ENCODE data around the gene PANK4. TPM values are rescaled to one million over a fixed set of nuclear protein-coding genes. Genes with fewer than 3 reads are reported as not detected.

The PANK4 gene
- total RNA-seq, 1 donor from 2014 or later, result 26.1 TPM

GRCh38 chr1:2538872-2539271, 12.5 kb upstream of the PANK4 start:
- Histone ChIP-seq H3K9me3 (ENCODE audit: control insufficient read depth in 3 of 3, low read length in 3 of 3) (no peaks in the 10 kb centered on the region), H3K4me1 (ENCODE audit: control insufficient read depth in 3 of 3, insufficient read depth in 3 of 3, low read length in 3 of 3) (peaks cover 2 to 7% (median 6%) of the 10 kb centered on the region in 3 donors), H3K27me3 (ENCODE audit: control insufficient read depth in 3 of 3, insufficient read depth in 3 of 3, low read length in 3 of 3) (peaks cover 49 to 79% (median 78%) of the 10 kb centered on the region in 3 donors), H3K36me3 (ENCODE audit: control insufficient read depth in 3 of 3, insufficient read depth in 3 of 3, low read length in 3 of 3) (no peaks in the 10 kb centered on the region), H3K27ac (ENCODE audit: low read depth, low read length) (no peak overlapping the region), H3K4me3 (ENCODE audit: low read length in 3 of 3) (no peak overlapping the region), H3K9ac (ENCODE audit: low read depth in 1 of 3, low read length in 3 of 3) (no peak overlapping the region)

- Histone ChIP-seq H3K9ac (ENCODE audit: low read depth in 1 of 3, low read length in 3 of 3) (no peak overlapping the region), H3K27me3 (ENCODE audit: control insufficient read depth in 3 of 3, insufficient read depth in 3 of 3, low read length in 3 of 3) (peaks cover 46 to 75% (median 73%) of the 10 kb centered on the region in 3 donors), H3K36me3 (ENCODE audit: control insufficient read depth in 3 of 3, insufficient read depth in 3 of 3, low read length in 3 of 3) (no peaks in the 10 kb centered on the region), H3K27ac (ENCODE audit: low read depth, low read length) (no peak overlapping the region), H3K4me1 (ENCODE audit: control insufficient read depth in 3 of 3, insufficient read depth in 3 of 3, low read length in 3 of 3) (peaks cover under 1 to 6% (median 3%) of the 10 kb centered on the region in 3 donors), H3K9me3 (ENCODE audit: control insufficient read depth in 3 of 3, low read length in 3 of 3) (no peaks in the 10 kb centered on the region), H3K4me3 (ENCODE audit: low read length in 3 of 3) (no peak overlapping the region)
Observed at GRCh38 chr1:2538376-2538775, 12.0 kb upstream of the PANK4 start.

GRCh38 chr1:2537784-2538115, 11.4 kb upstream of the PANK4 start:
- H3K4me3 ChIP-seq (ENCODE audit: low read length in 3 of 3), result no peak overlapping the region
- H3K4me1 ChIP-seq (ENCODE audit: control insufficient read depth in 3 of 3, insufficient read depth in 3 of 3, low read length in 3 of 3), result peaks cover 6 to 12% (median 9%) of the 10 kb centered on the region in 3 donors
- H3K36me3 ChIP-seq (ENCODE audit: control insufficient read depth in 3 of 3, insufficient read depth in 3 of 3, low read length in 3 of 3), result no peaks in the 10 kb centered on the region
- no peaks in the 10 kb centered on the region for H3K9me3 ChIP-seq (ENCODE audit: control insufficient read depth in 3 of 3, low read length in 3 of 3)
- H3K9ac ChIP-seq (ENCODE audit: low read depth in 1 of 3, low read length in 3 of 3), result no peak overlapping the region
- H3K27ac ChIP-seq (ENCODE audit: low read depth, low read length), result no peak overlapping the region
- H3K27me3 ChIP-seq (ENCODE audit: control insufficient read depth in 3 of 3, insufficient read depth in 3 of 3, low read length in 3 of 3), result peaks cover 41 to 69% (median 67%) of the 10 kb centered on the region in 3 donors

GRCh38 chr1:2535981-2536380, 9.6 kb upstream of the PANK4 start:
- H3K4me1 ChIP-seq (ENCODE audit: control insufficient read depth in 3 of 3, insufficient read depth in 3 of 3, low read length in 3 of 3), result peaks cover 19 to 26% (median 26%) of the 10 kb centered on the region in 3 donors
- peaks cover 27 to 59% (median 56%) of the 10 kb centered on the region in 3 donors for H3K27me3 ChIP-seq (ENCODE audit: control insufficient read depth in 3 of 3, insufficient read depth in 3 of 3, low read length in 3 of 3)
- H3K9me3 ChIP-seq (ENCODE audit: control insufficient read depth in 3 of 3, low read length in 3 of 3), result no peaks in the 10 kb centered on the region
- H3K9ac ChIP-seq (ENCODE audit: low read depth in 1 of 3, low read length in 3 of 3), result no peak overlapping the region
- no peaks in the 10 kb centered on the region for H3K36me3 ChIP-seq (ENCODE audit: control insufficient read depth in 3 of 3, insufficient read depth in 3 of 3, low read length in 3 of 3)
- H3K27ac ChIP-seq (ENCODE audit: low read depth, low read length), result no peak overlapping the region
- H3K4me3 ChIP-seq (ENCODE audit: low read length in 3 of 3), result no peak overlapping the region

- H3K27me3 ChIP-seq (ENCODE audit: control insufficient read depth in 3 of 3, insufficient read depth in 3 of 3, low read length in 3 of 3), result peaks cover 27 to 60% (median 57%) of the 10 kb centered on the region in 3 donors
- no peak overlapping the region for H3K4me3 ChIP-seq (ENCODE audit: low read length in 3 of 3)
- H3K27ac ChIP-seq (ENCODE audit: low read depth, low read length), result no peak overlapping the region
- H3K9me3 ChIP-seq (ENCODE audit: control insufficient read depth in 3 of 3, low read length in 3 of 3), result no peaks in the 10 kb centered on the region
- H3K36me3 ChIP-seq (ENCODE audit: control insufficient read depth in 3 of 3, insufficient read depth in 3 of 3, low read length in 3 of 3), result no peaks in the 10 kb centered on the region
- H3K4me1 ChIP-seq (ENCODE audit: control insufficient read depth in 3 of 3, insufficient read depth in 3 of 3, low read length in 3 of 3), result peaks cover 25 to 31% (median 31%) of the 10 kb centered on the region in 3 donors
- H3K9ac ChIP-seq (ENCODE audit: low read depth in 1 of 3, low read length in 3 of 3), result no peak overlapping the region
Observed at GRCh38 chr1:2535455-2535854, 9.1 kb upstream of the PANK4 start.

GRCh38 chr1:2534687-2535441, 8.5 kb upstream of the PANK4 start:
- H3K4me1 ChIP-seq (ENCODE audit: control insufficient read depth in 3 of 3, insufficient read depth in 3 of 3, low read length in 3 of 3), result peaks cover 26 to 35% (median 32%) of the 10 kb centered on the region in 3 donors

GRCh38 chr1:2534315-2534686, 7.9 kb upstream of the PANK4 start:
- H3K27me3 ChIP-seq (ENCODE audit: control insufficient read depth in 3 of 3, insufficient read depth in 3 of 3, low read length in 3 of 3), result peaks cover 19 to 49% (median 46%) of the 10 kb centered on the region in 3 donors
- H3K27ac ChIP-seq (ENCODE audit: low read depth, low read length), result no peak overlapping the region

More at GRCh38 chr1:2534687-2535441, 8.5 kb upstream of the PANK4 start:
- no peaks in the 10 kb centered on the region for H3K36me3 ChIP-seq (ENCODE audit: control insufficient read depth in 3 of 3, insufficient read depth in 3 of 3, low read length in 3 of 3)
- no peak overlapping the region for H3K9ac ChIP-seq (ENCODE audit: low read depth in 1 of 3, low read length in 3 of 3)
- no peak overlapping the region for H3K27ac ChIP-seq (ENCODE audit: low read depth, low read length)
- no peak overlapping the region for H3K4me3 ChIP-seq (ENCODE audit: low read length in 3 of 3)
- peaks cover 22 to 54% (median 51%) of the 10 kb centered on the region in 3 donors for H3K27me3 ChIP-seq (ENCODE audit: control insufficient read depth in 3 of 3, insufficient read depth in 3 of 3, low read length in 3 of 3)
- H3K9me3 ChIP-seq (ENCODE audit: control insufficient read depth in 3 of 3, low read length in 3 of 3), result no peaks in the 10 kb centered on the region

GRCh38 chr1:2533365-2533764, 7.0 kb upstream of the PANK4 start:
- H3K36me3 ChIP-seq (ENCODE audit: control insufficient read depth in 3 of 3, insufficient read depth in 3 of 3, low read length in 3 of 3), result no peaks in the 10 kb centered on the region
- no peaks in the 10 kb centered on the region for H3K9me3 ChIP-seq (ENCODE audit: control insufficient read depth in 3 of 3, low read length in 3 of 3)
- H3K27me3 ChIP-seq (ENCODE audit: control insufficient read depth in 3 of 3, insufficient read depth in 3 of 3, low read length in 3 of 3), result peaks cover 14 to 40% (median 37%) of the 10 kb centered on the region in 3 donors
- H3K4me1 ChIP-seq (ENCODE audit: control insufficient read depth in 3 of 3, insufficient read depth in 3 of 3, low read length in 3 of 3), result peaks cover 36 to 45% (median 41%) of the 10 kb centered on the region in 3 donors
- H3K9ac ChIP-seq (ENCODE audit: low read depth in 1 of 3, low read length in 3 of 3), result no peak overlapping the region
- H3K27ac ChIP-seq (ENCODE audit: low read depth, low read length), result no peak overlapping the region
- H3K4me3 ChIP-seq (ENCODE audit: low read length in 3 of 3), result no peak overlapping the region

More at GRCh38 chr1:2534315-2534686, 7.9 kb upstream of the PANK4 start:
- Histone ChIP-seq H3K9ac (ENCODE audit: low read depth in 1 of 3, low read length in 3 of 3) (no peak overlapping the region), H3K4me3 (ENCODE audit: low read length in 3 of 3) (no peak overlapping the region), H3K4me1 (ENCODE audit: control insufficient read depth in 3 of 3, insufficient read depth in 3 of 3, low read length in 3 of 3) (peaks cover 28 to 36% (median 32%) of the 10 kb centered on the region in 3 donors), H3K36me3 (ENCODE audit: control insufficient read depth in 3 of 3, insufficient read depth in 3 of 3, low read length in 3 of 3) (no peaks in the 10 kb centered on the region), H3K9me3 (ENCODE audit: control insufficient read depth in 3 of 3, low read length in 3 of 3) (no peaks in the 10 kb centered on the region)

GRCh38 chr1:2532485-2533160, 6.2 kb upstream of the PANK4 start:
- Histone ChIP-seq H3K4me1 (ENCODE audit: control insufficient read depth in 3 of 3, insufficient read depth in 3 of 3, low read length in 3 of 3) (peaks cover 44 to 52% (median 49%) of the 10 kb centered on the region in 3 donors), H3K36me3 (ENCODE audit: control insufficient read depth in 3 of 3, insufficient read depth in 3 of 3, low read length in 3 of 3) (no peaks in the 10 kb centered on the region), H3K27me3 (ENCODE audit: control insufficient read depth in 3 of 3, insufficient read depth in 3 of 3, low read length in 3 of 3) (peaks cover 11 to 32% (median 32%) of the 10 kb centered on the region in 3 donors), H3K9ac (ENCODE audit: low read depth in 1 of 3, low read length in 3 of 3) (no peak overlapping the region), H3K4me3 (ENCODE audit: low read length in 3 of 3) (no peak overlapping the region), H3K9me3 (ENCODE audit: control insufficient read depth in 3 of 3, low read length in 3 of 3) (no peaks in the 10 kb centered on the region), H3K27ac (ENCODE audit: low read depth, low read length) (no peak overlapping the region)
